ENCODE results near the gene DDX39B. TPM values are rescaled to one million over a fixed set of nuclear protein-coding genes. Genes with fewer than 3 reads are reported as not detected.
A peak's percentile ranks its signal among the peaks of the same experiment; 100 is the strongest.
"Not testable (repeated sequence)": the region's sequence is repeated elsewhere in the genome, so short reads cannot be mapped to it uniquely, and the experiment has no call there.

Gene DDX39B
- total RNA-seq, 2 donors from 2014 or later, result 213 to 422 TPM

GRCh38 chr6:31558318-31558625 is 16.5 kb upstream of the DDX39B start:
- intact Hi-C loops (cut with DNase I), result no loop called here
- no peaks in the 10 kb centered on the region for H3K27me3 ChIP-seq
- H3K27ac ChIP-seq, result peak overlapping the region; percentile 36
- no peak for TF ChIP-seq CTCF (IDR thresholded peaks at IDR 0.05)
- H3K36me3 ChIP-seq, result no peaks in the 10 kb centered on the region
- H3K9ac ChIP-seq (ENCODE audit: low read depth in 2 of 2, low read length in 2 of 2), result no peak overlapping the region
- H3K9me3 ChIP-seq, result no peaks in the 10 kb centered on the region
- no peak overlapping the region for H3K4me3 ChIP-seq
- no peaks in the 10 kb centered on the region for H3K4me1 ChIP-seq
- no peak for DNase-seq

- intact Hi-C loops (cut with DNase I), result no loop called here
Measured at GRCh38 chr6:31557443-31558317, 15.9 kb upstream of the DDX39B start.

GRCh38 chr6:31556307-31556706 is 14.5 kb upstream of the DDX39B start:
- Histone ChIP-seq H3K9ac (ENCODE audit: low read depth in 2 of 2, low read length in 2 of 2) (no peak overlapping the region), H3K27ac (no peak overlapping the region), H3K9me3 (no peaks in the 10 kb centered on the region), H3K4me1 (no peaks in the 10 kb centered on the region), H3K4me3 (no peak overlapping the region), H3K27me3 (no peaks in the 10 kb centered on the region), H3K36me3 (no peaks in the 10 kb centered on the region)
- no peak for DNase-seq
- no peak for TF ChIP-seq CTCF (IDR thresholded peaks at IDR 0.05)
- intact Hi-C loops (cut with DNase I), result no loop called here

More at GRCh38 chr6:31557443-31558317, 15.9 kb upstream of the DDX39B start:
- Histone ChIP-seq H3K9ac (ENCODE audit: low read depth in 2 of 2, low read length in 2 of 2) (no peak overlapping the region), H3K27me3 (no peaks in the 10 kb centered on the region), H3K36me3 (no peaks in the 10 kb centered on the region), H3K27ac (peak overlapping the region; percentile 36), H3K4me1 (no peaks in the 10 kb centered on the region), H3K9me3 (no peaks in the 10 kb centered on the region), H3K4me3 (no peak overlapping the region)
- TF ChIP-seq CTCF (IDR thresholded peaks at IDR 0.05), result no peak
- DNase-seq, result no peak

GRCh38 chr6:31551371-31551770 is 9.6 kb upstream of the DDX39B start:
- H3K4me1 ChIP-seq; H3K9ac ChIP-seq (ENCODE audit: low read depth in 2 of 2, low read length in 2 of 2); H3K36me3 ChIP-seq; intact Hi-C loops (cut with DNase I); H3K9me3 ChIP-seq; H3K4me3 ChIP-seq; H3K27me3 ChIP-seq; H3K27ac ChIP-seq: not testable (repeated sequence)
- DNase-seq, result peak; percentile 59

- no peak for DNase-seq
- no peak overlapping the region for H3K27ac ChIP-seq
- no peaks in the 10 kb centered on the region for H3K36me3 ChIP-seq
- no peaks in the 10 kb centered on the region for H3K27me3 ChIP-seq
- peaks cover 8% of the 10 kb centered on the region for H3K4me1 ChIP-seq
- intact Hi-C loops (cut with DNase I), result loop anchor here (10.0 kb wide), 1 partner anchor 54 kb away; the partner anchor contains the start of gene MICB
- no peak overlapping the region for H3K4me3 ChIP-seq
- no peaks in the 10 kb centered on the region for H3K9me3 ChIP-seq
- TF ChIP-seq CTCF (IDR thresholded peaks at IDR 0.05), result no peak
- H3K9ac ChIP-seq (ENCODE audit: low read depth in 2 of 2, low read length in 2 of 2), result no peak overlapping the region
Measured at GRCh38 chr6:31548544-31548873, 6.7 kb upstream of the DDX39B start.
